Pancreas (tissue), 10 donors: ENCODE results near the gene DNMT3B. TPM values are rescaled to one million over a fixed set of nuclear protein-coding genes. Genes with fewer than 3 reads are reported as not detected.
A peak's percentile ranks its signal among the peaks of the same experiment; 100 is the strongest.

Experiments used
- ATAC-seq, 4 donors: fragments of 200-7000 bp; cut with Tn5 transposase; one replicate each; pipeline versions ENCODE4 v1.8.0 to v1.9.1; 2020; ENCODE audit warnings: mild to moderate bottlenecking in 4 of 4, moderate library complexity in 4 of 4
- DNase-seq, 6 donors: peaks; one replicate each; pipeline ENCODE4 v3.0.0-alpha.2; 2020
- FAIRE-seq: peaks from 2 replicates; lab custom pipeline; 2012; peaks lifted over from hg19 to GRCh38; lab: Jason Lieb, UNC
- H3K27ac ChIP-seq, 4 donors: fragments of 200-600 bp; sonication (generic); 1 replicate in 3 of 4; 2 replicates in 1 of 4; pipeline versions ENCODE4 v1.5.0 to v1.8.0; 2020
- H3K27me3 ChIP-seq, 4 donors: fragments of 200-600 bp; one replicate each; pipeline ENCODE4 v1.8.0; 2021
- H3K36me3 ChIP-seq, 3 donors: fragments of 200-600 bp; sonication (generic) in 1 of 3; one replicate each; pipeline versions ENCODE4 v1.5.0 to v1.8.0; 2020 to 2021
- H3K4me1 ChIP-seq, 3 donors: fragments of 200-600 bp; one replicate each; pipeline ENCODE4 v1.8.0; 2021
- H3K4me3 ChIP-seq, 4 donors: fragments of 200-600 bp; sonication (generic) in 2 of 4; one replicate each; pipeline versions ENCODE4 v1.5.0 to v1.8.0; 2020 to 2021
- H3K9me3 ChIP-seq, 4 donors: fragments of 200-600 bp; one replicate each; pipeline ENCODE4 v1.8.0; 2021
- WGBS, 2 donors: extraction: QIAGEN DNeasy Blood & Tissue Kit; methylation state at CpG; one replicate each; pipeline ENCODE4 v1.1.7; 2013; 5-methylcytosine and 5-hydroxymethylcytosine counted together
- intact Hi-C, 3 donors: fragments of 100-400 bp; cut with DNase I; formaldehyde crosslinking; loops; one replicate each; pipeline versions ENCODE4 v1.11.1 to v1.14.2; 2022
- polyA plus RNA-seq, 2 donors: library from polyadenylated mRNA; stranded (reverse); fragments of 200-250 nt; gene quantifications; one replicate each; pipeline ENCODE4 v1.2.3, GENCODE V29; 2013
- total RNA-seq, 6 donors: library from RNA; stranded (reverse); fragmentation: NEBNext Ultra II Directional in 4 of 6; extraction: Animal tissue kit (Norgen Biotek cat#: 25700) in 4 of 6; gene quantifications; one replicate each; pipeline versions ENCODE4 v1.2.1 to v1.2.4, GENCODE V29; 2021 to 2023
- TF ChIP-seq, protein P1 (sequence below), 4 donors: fragments of 200-600 bp; sonication (generic) in 3 of 4; IDR thresholded peaks; one replicate each; pipeline versions ENCODE4 v1.5.0 to v1.8.0; 2021; ENCODE audit warnings: antibody characterized with exemption in 4 of 4
- donor health status: healthy with polysubstance abuse.
- donor health status: DM: no; HTN: no; CAD: no; lungs with moderate emphysema.
- donor health status: DM: no; HTN: no; CAD: no.
- donor health status: control.
- donor health status: control.
- donor health status: Bipolar disorder and iron deficiency.
- donor health status: DM: yes; HTN: yes; CAD: no.
- donor health status: DM: no; HTN: no; CAD: no.
- donor health status: DM: no; HTN: no; CAD: no.
- donor health status: DM: yes; HTN: yes; CAD: no.

DNMT3B gene
- total and polyA plus RNA-seq, 8 donors, result 2.0 to 5.1 (median 3.3) TPM

DNA sequence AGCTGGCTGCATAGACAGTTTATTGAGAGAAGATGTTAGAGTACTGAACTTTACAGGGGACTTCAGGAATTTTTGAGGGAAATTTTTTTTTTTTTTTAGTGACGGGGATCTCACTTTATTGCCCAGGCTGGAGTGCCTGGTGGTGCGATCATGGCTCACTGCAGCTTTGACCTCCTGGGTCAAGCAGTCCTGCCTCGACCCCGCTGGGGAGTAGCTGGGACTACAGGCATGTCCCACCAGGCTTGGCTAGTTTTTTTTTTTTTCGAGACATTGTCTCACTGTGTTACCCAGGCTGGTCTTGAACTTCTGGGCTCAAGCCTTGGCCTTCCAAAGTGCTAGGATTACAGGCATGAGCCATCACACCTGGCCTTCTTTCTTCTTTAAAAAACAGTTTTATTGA is 85.8 kb downstream of the DNMT3B start:
- DNase-seq (no peak), FAIRE-seq (no peak), ATAC-seq (no peak)
- no peak overlapping the region for H3K4me3 ChIP-seq
- WGBS, 2 donors, result 95 to 98% methylated on average over 5 of the region's 5 CpGs
- no peaks in the 10 kb centered on the region for H3K4me1 ChIP-seq
- no peak overlapping the region for H3K27ac ChIP-seq
- no peaks in the 10 kb centered on the region for H3K27me3 ChIP-seq
- H3K36me3 ChIP-seq, result peaks cover 0 to 29% (median 18%) of the 10 kb centered on the region in 3 donors
- no peaks in the 10 kb centered on the region for H3K9me3 ChIP-seq
- TF ChIP-seq, protein P1, sequence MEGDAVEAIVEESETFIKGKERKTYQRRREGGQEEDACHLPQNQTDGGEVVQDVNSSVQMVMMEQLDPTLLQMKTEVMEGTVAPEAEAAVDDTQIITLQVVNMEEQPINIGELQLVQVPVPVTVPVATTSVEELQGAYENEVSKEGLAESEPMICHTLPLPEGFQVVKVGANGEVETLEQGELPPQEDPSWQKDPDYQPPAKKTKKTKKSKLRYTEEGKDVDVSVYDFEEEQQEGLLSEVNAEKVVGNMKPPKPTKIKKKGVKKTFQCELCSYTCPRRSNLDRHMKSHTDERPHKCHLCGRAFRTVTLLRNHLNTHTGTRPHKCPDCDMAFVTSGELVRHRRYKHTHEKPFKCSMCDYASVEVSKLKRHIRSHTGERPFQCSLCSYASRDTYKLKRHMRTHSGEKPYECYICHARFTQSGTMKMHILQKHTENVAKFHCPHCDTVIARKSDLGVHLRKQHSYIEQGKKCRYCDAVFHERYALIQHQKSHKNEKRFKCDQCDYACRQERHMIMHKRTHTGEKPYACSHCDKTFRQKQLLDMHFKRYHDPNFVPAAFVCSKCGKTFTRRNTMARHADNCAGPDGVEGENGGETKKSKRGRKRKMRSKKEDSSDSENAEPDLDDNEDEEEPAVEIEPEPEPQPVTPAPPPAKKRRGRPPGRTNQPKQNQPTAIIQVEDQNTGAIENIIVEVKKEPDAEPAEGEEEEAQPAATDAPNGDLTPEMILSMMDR (IDR thresholded peaks at IDR 0.05), result no peak
- intact Hi-C loops, result no loop called here

DNA sequence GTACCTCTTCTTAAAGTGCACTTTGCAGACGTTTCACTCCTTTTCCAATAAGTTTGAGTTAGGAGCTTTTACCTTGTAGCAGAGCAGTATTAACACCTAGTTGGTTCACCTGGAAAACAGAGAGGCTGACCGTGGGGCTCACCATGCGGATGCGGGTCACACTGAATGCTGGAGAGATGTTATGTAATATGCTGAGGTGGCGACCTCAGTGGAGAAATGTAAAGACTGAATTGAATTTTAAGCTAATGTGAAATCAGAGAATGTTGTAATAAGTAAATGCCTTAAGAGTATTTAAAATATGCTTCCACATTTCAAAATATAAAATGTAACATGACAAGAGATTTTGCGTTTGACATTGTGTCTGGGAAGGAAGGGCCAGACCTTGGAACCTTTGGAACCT is 86.7 kb downstream of the DNMT3B start:
- no peak for DNase-seq
- no peak overlapping the region for H3K4me3 ChIP-seq
- no peak overlapping the region for H3K27ac ChIP-seq
- peaks cover 0 to 29% (median 18%) of the 10 kb centered on the region in 3 donors for H3K36me3 ChIP-seq
- TF ChIP-seq, protein P1 (IDR thresholded peaks at IDR 0.05), result no peak
- H3K9me3 ChIP-seq, result no peaks in the 10 kb centered on the region
- WGBS, 2 donors, result 86 to 87% methylated on average over 6 of the region's 6 CpGs
- intact Hi-C loops, result no loop called here
- FAIRE-seq, result no peak
- no peaks in the 10 kb centered on the region for H3K27me3 ChIP-seq
- no peak for ATAC-seq
- no peaks in the 10 kb centered on the region for H3K4me1 ChIP-seq

DNA sequence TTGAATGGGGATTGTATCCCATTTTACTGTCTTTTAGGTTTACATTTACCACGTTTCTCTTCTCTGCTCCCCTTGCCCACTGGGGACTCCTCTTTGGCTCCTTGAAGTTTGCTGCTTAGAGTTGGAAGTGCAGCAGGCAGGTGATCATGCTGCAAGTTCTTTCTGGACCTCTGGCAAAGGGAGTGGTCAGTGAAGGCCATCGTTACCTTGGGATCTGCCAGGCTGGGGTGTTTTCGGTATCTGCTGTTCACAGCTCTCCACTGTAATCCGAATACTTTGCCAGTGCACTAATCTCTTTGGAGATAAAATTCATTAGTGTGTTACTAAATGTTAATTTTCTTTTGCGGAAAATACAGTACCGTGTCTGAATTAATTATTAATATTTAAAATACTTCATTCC is 87.4 kb downstream of the DNMT3B start:
- intact Hi-C loops, result no loop called here
- no peak overlapping the region for H3K4me3 ChIP-seq
- H3K4me1 ChIP-seq, result no peaks in the 10 kb centered on the region
- no peaks in the 10 kb centered on the region for H3K9me3 ChIP-seq
- FAIRE-seq (no peak), ATAC-seq (no peak), DNase-seq (no peak)
- TF ChIP-seq, protein P1 (IDR thresholded peaks at IDR 0.05), result no peak
- no peak overlapping the region for H3K27ac ChIP-seq
- WGBS, 2 donors, result 58 to 63% methylated on average over 6 of the region's 6 CpGs
- no peaks in the 10 kb centered on the region for H3K27me3 ChIP-seq
- peaks cover 0 to 29% (median 18%) of the 10 kb centered on the region in 3 donors for H3K36me3 ChIP-seq

DNA sequence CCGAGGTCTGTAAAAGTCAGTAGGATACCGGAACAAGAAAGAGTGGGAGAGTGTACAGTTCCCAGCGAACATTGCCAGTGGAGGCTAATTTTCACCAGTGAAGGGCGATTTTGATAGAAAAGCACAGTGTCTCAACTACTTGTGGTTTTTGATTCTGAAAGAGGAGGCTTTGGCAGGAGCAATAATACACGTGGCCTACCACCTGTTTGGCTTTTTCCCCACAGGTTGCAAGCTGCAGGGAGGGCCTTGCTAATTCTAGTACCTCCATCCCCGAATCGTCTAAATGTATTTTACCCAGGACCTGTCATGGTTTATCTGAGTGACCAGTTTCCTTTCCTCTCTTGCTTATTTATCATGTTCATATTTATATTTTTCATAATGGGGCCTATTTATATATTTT is 93.2 kb downstream of the DNMT3B start:
- no peaks in the 10 kb centered on the region for H3K27me3 ChIP-seq
- FAIRE-seq (no peak), DNase-seq (no peak), ATAC-seq (peak in 2 of 4 donors; percentile 42 to 57)
- H3K36me3 ChIP-seq, result peaks cover 0 to 5% (median 4%) of the 10 kb centered on the region in 3 donors
- TF ChIP-seq, protein P1 (IDR thresholded peaks at IDR 0.05), result no peak
- H3K27ac ChIP-seq, result no peak overlapping the region
- WGBS, 2 donors, result 65 to 75% methylated on average over 7 of the region's 7 CpGs
- intact Hi-C loops, result no loop called here
- H3K9me3 ChIP-seq, result no peaks in the 10 kb centered on the region
- H3K4me3 ChIP-seq, result no peak overlapping the region
- no peaks in the 10 kb centered on the region for H3K4me1 ChIP-seq

DNA sequence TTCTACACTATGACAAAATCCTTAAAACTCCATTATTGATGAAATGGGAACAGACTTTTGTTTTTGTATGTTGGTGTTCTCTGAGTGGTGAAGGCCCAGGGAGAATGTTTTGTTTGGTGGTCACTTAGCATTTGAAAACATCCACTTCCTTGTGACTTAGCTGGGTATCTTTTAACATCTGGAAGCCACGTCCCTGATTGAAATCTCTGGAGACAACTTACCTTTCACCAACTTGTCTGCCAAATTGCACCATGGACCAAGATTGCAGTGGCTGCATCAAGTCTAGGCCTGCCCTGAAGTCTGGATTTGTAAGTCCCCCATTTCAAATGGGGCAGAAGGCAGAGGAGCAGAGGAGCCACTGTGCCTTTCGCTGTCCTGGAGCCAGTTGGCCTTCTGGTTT is 96.0 kb downstream of the DNMT3B start:
- no peaks in the 10 kb centered on the region for H3K9me3 ChIP-seq
- no peaks in the 10 kb centered on the region for H3K27me3 ChIP-seq
- no peak for FAIRE-seq
- H3K27ac ChIP-seq, result no peak overlapping the region
- intact Hi-C loops, result no loop called here
- WGBS, 2 donors, result 84 to 85% methylated on average over 2 of the region's 2 CpGs
- H3K4me3 ChIP-seq, result no peak overlapping the region
- ATAC-seq, result no peak
- H3K36me3 ChIP-seq, result no peaks in the 10 kb centered on the region
- no peak for DNase-seq
- TF ChIP-seq, protein P1 (IDR thresholded peaks at IDR 0.05), result no peak
- H3K4me1 ChIP-seq, result no peaks in the 10 kb centered on the region

Other genes starting within 250 kb of the DNMT3B start
- gene NOL4L, start 177.1 kb upstream of the DNMT3B start, total RNA-seq, result 10 to 100 TPM in 4 of 6 donors, 1 to 10 TPM in 2; 8.7 to 14.5 (median 10.2) TPM
- gene NOL4L, start 177.1 kb upstream of the DNMT3B start, polyA plus RNA-seq, result 10 to 100 TPM; 10.2 to 13.2 TPM
- under 1 TPM in 2 of 6 donors, not detected in 4; 0.03 to 0.08 TPM for gene C20orf203, start 88.4 kb upstream of the DNMT3B start, total RNA-seq
- gene C20orf203, start 88.4 kb upstream of the DNMT3B start, polyA plus RNA-seq, result under 1 TPM in 1 of 2 donors, not detected in 1; 0.08 TPM
- gene COMMD7, start 18.9 kb upstream of the DNMT3B start, total RNA-seq, result 10 to 100 TPM; 12.9 to 25.7 (median 15.9) TPM
- gene COMMD7, start 18.9 kb upstream of the DNMT3B start, polyA plus RNA-seq, result 10 to 100 TPM; 26.8 to 29.1 TPM
- gene MAPRE1, start 57.6 kb downstream of the DNMT3B start, total RNA-seq, result 10 to 100 TPM; 20.6 to 46.7 (median 32.6) TPM
- 10 to 100 TPM; 12.4 to 32.0 TPM for gene MAPRE1, start 57.6 kb downstream of the DNMT3B start, polyA plus RNA-seq
- under 1 TPM in 5 of 6 donors, not detected in 1; 0.12 to 0.35 (median 0.19) TPM for gene EFCAB8, start 96.5 kb downstream of the DNMT3B start, total RNA-seq
- gene EFCAB8, start 96.5 kb downstream of the DNMT3B start, polyA plus RNA-seq, result under 1 TPM; 0.14 to 0.19 TPM
- gene SUN5, start 242.0 kb downstream of the DNMT3B start, total RNA-seq, result not detected
- gene SUN5, start 242.0 kb downstream of the DNMT3B start, polyA plus RNA-seq, result not detected
- under 1 TPM in 1 of 6 donors, not detected in 5; 0.16 TPM for gene BPIFB2, start 245.3 kb downstream of the DNMT3B start, total RNA-seq
- gene BPIFB2, start 245.3 kb downstream of the DNMT3B start, polyA plus RNA-seq, result under 1 TPM in 1 of 2 donors, not detected in 1; 0.05 TPM